HG03039 (cell line): Measurements from ENCODE around the gene CTNS.

Experiments used
- ATAC-seq: cut with Tn5 transposase; IDR thresholded peaks from one replicate; pipeline ENCODE4 v1.9.1; 2021; ENCODE audit warnings: mild to moderate bottlenecking, moderate library complexity; ENCODE audit not compliant: unreplicated experiment

Gene CTNS

DNA sequence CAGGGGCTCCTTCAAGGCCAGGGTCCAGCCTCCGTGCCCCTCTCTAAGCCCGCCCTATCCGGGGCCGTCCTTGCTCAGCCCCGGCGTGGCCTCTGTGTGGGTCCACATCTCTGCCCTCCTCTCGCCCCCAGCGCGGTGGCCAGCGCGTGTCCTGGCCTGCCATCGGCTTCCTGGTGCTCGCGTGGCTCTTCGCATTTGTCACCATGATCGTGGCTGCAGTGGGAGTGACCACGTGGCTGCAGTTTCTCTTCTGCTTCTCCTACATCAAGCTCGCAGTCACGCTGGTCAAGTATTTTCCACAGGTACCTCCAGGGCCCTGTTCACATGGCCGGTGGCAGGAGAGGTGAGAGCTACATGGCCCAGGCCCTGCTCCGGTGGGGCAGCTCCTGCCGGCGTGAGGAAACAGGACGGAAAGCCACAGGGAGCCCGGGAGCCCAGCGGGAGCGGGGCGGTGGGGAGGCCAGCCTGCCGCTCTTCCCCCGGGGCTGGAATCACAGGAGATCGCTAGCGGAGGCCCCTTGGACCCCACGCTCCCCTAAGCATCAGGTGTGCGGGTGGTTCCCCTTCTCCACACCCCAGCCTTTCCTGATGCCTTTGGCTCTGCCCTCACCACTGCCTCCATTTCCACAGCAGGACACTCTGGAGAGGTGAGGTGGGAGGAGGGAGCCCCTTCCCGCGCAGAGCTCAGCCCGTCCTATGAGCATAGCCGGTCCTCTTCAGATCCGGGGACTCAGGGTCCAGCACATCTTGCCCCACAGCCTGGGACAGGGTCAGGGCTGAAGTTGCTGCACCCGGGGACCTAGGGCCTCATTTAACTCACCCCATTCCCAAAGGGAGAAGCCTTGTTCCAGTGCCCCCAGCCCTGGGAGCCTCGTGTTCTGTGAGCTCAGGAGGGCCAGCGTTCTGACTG lies 21.6 kb downstream of the CTNS start:
- no peak for ATAC-seq

GRCh38 chr17:3658784-3659449 lies 22.4 kb downstream of the CTNS start:
- no peak for ATAC-seq

DNA sequence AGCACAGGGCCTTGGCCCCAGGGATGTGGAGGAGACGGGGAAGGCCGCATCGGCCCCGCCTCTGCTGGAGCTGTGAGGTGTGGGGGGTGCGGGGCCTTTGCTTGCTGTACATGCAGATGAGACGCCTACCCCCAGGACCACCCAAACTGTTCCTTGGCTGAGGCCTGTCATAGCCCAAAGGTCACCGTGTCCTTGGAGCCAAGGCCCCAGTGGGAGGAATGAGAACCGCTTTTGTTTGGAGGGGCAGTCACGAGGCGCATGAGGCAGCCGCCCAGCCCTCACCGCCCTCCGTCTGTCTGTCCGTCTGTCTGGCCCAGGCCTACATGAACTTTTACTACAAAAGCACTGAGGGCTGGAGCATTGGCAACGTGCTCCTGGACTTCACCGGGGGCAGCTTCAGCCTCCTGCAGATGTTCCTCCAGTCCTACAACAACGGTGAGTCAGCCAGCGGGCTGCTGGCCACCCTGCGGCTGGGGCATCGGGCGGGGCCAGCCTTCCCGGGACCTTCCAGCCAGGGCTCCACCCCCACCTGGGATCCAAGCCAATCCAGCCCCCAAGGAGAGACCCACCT lies 23.1 kb downstream of the CTNS start:
- ATAC-seq, result no peak

DNA sequence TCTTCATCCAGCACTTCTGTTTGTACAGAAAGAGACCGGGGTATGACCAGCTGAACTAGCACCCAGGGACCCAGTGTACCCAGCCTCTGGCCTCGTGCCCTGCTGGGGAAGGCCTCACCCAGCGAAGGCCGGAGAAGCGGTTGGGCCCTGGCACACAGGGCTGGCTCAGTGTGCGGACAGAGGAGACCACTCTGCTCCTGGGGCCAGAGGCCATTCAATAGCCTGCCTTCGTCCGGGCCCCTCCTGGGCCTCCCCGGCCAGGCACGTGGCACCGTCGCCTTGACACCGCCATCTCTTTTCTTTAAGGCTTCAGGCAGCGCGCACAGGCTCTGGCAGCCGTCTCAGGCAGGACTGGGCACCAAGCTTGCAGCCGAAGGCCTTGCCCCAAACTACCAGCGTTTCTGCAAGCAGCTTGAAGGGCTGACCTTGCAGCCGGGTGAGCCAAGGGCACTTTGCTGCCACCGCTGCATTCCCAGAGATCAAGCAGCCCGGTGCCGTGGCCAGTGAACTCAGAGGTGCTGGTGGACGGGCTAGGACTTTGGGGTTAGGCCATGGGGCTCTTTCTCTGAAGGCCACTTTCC lies 23.8 kb downstream of the CTNS start:
- no peak for ATAC-seq

DNA sequence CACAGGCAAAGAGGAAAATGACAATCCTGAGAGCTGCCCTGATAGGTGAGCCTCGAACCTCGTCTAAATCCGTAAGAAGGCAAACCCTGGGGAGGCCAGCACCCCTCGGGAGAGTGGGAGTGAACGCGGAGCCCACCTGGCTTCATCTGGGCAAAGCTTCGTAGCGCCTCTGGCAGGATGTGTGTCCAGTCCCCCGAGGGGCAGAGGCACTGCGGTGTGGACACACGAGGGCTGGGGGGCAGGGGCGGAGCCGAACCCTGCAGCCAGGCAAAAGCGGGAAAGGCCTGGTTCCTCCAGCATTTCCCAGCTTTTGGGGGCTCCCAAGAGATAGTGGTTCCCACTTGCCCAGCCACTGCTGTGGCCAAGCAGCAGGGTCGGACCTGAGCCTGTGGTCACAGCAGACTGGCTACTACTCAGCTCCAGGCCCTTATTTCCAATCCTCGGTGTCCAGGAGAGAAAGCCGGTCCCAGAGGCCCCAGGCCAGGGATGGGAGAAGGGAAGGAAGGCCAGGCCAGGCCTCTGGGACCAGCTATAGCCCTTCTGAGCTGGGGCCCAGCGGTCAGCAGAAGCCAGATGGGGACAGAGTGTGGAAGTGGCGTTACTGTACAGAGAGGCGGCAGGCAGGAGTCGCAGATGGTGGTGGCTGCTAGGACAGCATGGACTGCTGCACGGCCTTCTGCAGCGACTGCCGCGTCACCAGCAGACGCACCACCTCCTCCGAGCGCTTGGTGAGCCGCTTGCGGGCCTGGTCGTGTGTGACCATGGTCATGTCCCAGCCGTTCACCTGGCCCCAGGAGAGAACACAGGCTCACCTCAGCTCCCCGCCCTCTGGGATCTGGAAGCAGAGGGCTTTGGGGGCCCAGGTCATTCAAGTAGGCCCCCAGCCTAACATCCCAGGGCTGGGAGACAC lies 26.8 kb downstream of the CTNS start:
- ATAC-seq, result no peak

- ATAC-seq, result no peak
Observed at GRCh38 chr17:3665834-3666233, 29.3 kb downstream of the CTNS start.

- ATAC-seq, result no peak
Observed at GRCh38 chr17:3666516-3666915, 30.0 kb downstream of the CTNS start.

- ATAC-seq, result peak; percentile 9
Observed at GRCh38 chr17:3667366-3668278, 31.1 kb downstream of the CTNS start.

DNA sequence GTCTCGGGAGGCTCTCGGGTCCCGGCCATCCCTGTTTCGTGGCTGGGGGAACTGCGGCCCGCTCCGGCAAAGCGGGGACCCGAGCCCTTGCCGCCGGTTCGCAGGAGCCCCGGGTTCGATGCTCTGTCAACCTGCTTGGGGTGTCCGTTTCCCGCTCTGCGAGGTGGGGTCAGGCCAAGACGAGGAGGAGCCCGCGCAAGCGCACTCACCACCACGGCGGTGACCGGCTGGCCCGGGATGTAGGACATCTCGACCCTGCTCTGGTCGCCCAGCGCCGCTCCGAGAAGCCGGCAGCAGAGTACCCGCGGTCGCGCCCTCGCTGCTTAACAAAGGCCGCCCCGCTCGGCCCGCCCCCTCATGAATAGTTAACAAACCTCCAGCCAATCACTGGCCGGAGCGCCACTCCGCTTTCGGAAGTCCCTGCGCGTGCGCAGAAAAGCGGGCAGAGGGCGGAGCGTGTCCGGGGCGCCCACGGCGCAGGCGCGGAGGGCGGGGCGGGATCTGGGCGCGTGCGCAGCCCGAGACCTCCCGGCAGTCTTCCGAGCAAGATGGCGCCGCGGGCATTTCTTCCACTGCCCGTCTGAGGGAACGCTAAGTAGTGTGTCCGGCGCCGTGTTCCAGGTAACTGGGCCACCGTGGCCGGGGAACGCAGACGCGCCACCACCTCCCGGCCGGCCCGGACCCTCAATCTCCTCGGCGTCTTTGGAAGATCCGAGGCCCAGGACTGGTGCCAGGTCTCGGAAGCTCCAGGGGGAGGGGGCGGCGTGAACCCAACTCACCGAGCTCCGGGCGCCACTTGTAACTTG lies 31.9 kb downstream of the CTNS start, which contains the start of the genes EMC6 and TAX1BP3:
EMC6 (plus strand) TSS at position 534 of the 806 bp plus-strand sequence. CDS start 335 bp downstream, outside the sequence.
TAX1BP3 (minus strand) TSS at position 300 of the 806 bp plus-strand sequence; CDS start at position 248, 52 bp downstream.
- peak; percentile 74 for ATAC-seq

DNA sequence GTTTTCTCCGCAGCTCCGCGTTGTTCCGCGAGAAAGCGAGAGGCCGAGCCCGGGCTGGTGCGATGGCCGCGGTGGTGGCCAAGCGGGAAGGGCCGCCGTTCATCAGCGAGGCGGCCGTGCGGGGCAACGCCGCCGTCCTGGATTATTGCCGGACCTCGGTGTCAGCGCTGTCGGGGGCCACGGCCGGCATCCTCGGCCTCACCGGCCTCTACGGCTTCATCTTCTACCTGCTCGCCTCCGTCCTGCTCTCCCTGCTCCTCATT lies 32.5 kb downstream of the CTNS start:
- no peak for ATAC-seq

DNA sequence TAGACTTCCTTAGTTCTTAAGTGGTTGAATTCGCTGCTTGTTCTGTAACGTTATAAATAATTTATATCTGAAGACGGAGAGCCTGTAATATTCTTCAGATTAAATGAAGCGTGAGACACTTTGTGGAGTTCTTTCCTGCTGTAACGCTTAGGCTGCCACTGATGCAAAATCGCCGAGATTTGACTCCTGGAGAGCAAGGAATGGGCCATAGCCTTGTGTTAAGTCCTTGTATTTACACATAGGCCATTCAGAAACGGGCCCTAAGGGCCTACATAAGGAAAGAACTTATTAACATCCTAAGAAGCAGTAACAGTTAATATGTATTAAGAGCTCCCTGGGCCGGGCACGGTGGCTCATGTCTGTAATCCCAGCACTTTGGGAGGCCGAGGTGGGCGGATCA lies 33.0 kb downstream of the CTNS start:
- ATAC-seq, result no peak

- no peak for ATAC-seq
Observed at GRCh38 chr17:3672571-3672970, 36.0 kb downstream of the CTNS start.

- ATAC-seq, result no peak
Observed at GRCh38 chr17:3675886-3676285, 39.3 kb downstream of the CTNS start.

GRCh38 chr17:3678095-3678820 lies 41.7 kb downstream of the CTNS start:
- no peak for ATAC-seq

DNA sequence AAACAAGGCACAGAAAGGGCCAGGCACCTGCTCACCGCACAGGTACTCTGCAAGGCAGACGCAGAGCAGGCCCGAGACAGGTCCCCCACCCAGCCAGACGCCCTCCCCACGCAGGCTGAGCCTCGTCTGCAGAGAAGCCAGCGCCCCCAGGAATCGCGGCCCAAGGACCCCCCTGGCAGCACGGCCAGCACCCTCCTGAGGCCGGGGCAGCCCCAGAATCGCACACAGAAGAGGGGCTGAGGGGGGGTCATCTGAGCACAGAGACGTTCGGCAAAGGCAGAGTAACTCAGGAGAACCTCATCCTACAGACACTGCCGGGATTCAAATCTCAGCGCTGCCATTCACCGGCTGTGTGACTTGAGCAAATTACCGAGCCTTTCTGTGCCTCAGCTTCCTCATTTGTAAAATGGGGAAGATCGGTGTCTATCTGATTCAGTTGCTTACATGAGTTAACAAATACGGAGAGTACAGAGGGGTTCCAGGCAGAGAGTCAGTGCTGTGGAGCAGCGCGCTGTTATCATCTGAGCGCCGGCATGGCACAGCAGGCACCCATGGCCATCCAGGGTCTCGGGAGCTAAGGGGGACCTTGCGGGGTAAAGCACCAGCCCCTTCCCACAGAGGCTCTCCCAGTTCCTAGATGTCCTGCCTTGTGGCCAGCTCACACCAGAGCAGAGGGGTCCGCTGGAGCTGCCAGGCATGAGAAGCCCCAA lies 42.4 kb downstream of the CTNS start:
- no peak for ATAC-seq

DNA sequence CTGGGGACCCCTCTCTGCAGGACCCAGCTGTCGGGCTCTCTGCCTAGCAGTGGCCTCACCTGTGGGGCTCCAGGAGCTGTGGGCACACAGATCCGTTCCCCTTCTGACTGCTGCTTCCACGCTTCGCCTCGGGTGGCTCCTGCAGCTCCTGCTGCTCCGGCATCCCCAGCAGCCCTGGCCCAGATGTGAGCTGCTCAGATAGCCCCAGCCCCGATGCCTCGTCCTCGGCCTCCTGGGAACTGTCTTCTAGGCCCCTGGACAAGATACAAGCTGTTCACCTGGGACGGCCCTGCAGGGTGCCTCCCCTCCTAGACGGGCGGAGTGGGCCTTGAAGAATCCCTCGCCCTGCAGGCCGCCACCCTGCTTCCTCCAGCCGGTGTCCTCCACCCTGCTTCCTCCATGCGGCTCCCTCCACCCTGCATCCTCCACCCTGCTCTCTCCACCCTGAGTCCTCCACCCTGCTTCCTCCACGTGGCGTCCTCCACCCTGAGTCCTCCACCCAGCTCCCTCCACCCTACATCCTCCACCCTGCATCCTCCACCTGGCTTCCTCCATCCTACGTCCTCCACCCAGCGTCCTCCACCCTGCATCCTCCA lies 43.1 kb downstream of the CTNS start:
- no peak for ATAC-seq

DNA sequence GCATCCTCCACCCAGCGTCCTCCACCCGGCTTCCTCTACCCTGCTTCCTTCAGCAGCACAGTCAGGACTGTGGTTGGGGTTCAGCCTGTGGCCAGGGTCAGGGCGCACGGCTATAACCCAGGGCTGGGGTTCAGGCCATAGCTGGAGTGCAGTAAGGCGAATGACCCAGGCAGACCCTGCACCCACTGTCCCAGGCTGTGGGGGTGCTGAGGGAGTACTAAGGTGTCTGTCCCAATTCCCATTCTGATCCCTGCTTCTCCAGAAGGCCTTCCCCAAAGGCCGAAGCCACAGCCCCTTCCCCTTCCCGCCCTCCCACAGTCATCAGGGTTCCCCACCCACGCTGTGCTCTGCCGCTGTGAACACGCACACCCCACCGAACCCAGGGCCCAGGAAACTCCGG lies 44.5 kb downstream of the CTNS start:
- ATAC-seq, result no peak
